Immature natural killer cell (primary cell): ENCODE data around the gene AIMP1. TPM values are rescaled to one million over a fixed set of nuclear protein-coding genes. Genes with fewer than 3 reads are reported as not detected.
A peak's percentile ranks its signal among the peaks of the same experiment; 100 is the strongest.

Source experiments
- DNase-seq, 3 donors: peaks; one replicate each; pipeline ENCODE4 v3.0.0; 2022; ENCODE audit warnings: mixed read lengths in 1 of 3
- H3K27ac Mint-ChIP-seq, 6 donors: one replicate each; pipeline ENCODE4 v1.8.0; 2020; ENCODE audit warnings: mixed read lengths in 6 of 6, mild to moderate bottlenecking in 5 of 6, inconsistent platforms in 4 of 6, moderate library complexity in 3 of 6
- H3K27me3 Mint-ChIP-seq, 3 donors: one replicate each; pipeline ENCODE4 v1.8.0; 2020 to 2021; ENCODE audit warnings: low read depth in 3 of 3, mild to moderate bottlenecking in 3 of 3, mixed read lengths in 3 of 3, moderate library complexity in 3 of 3, inconsistent platforms in 1 of 3
- H3K36me3 Mint-ChIP-seq, 3 donors: one replicate each; pipeline ENCODE4 v1.8.0; 2020; ENCODE audit warnings: mixed read lengths in 3 of 3, inconsistent platforms in 2 of 3, mild to moderate bottlenecking in 2 of 3
- H3K4me1 Mint-ChIP-seq, 2 donors: one replicate each; pipeline ENCODE4 v1.8.0; 2020; ENCODE audit warnings: inconsistent platforms in 2 of 2, mild to moderate bottlenecking in 2 of 2, mixed read lengths in 2 of 2, moderate library complexity in 1 of 2
- H3K4me3 Mint-ChIP-seq, 5 donors: one replicate each; pipeline ENCODE4 v1.8.0; 2020; ENCODE audit warnings: mild to moderate bottlenecking in 5 of 5, mixed read lengths in 5 of 5, inconsistent platforms in 3 of 5, moderate library complexity in 3 of 5
- H3K9me3 Mint-ChIP-seq, 6 donors: one replicate each; pipeline ENCODE4 v1.8.0; 2020; ENCODE audit warnings: mild to moderate bottlenecking in 6 of 6, mixed read lengths in 6 of 6, inconsistent platforms in 4 of 6, moderate library complexity in 3 of 6
- polyA plus RNA-seq, 3 donors: library from polyadenylated mRNA; unstranded; fragments of 300-500 nt; fragmentation: Illumina TruSeq; gene quantifications; one replicate each; pipeline ENCODE4 v1.2.3, GENCODE V29; 2021

The AIMP1 gene
- polyA plus RNA-seq, 3 donors from 2014 or later: 38.2 to 68.9 (median 46.3) TPM

DNA sequence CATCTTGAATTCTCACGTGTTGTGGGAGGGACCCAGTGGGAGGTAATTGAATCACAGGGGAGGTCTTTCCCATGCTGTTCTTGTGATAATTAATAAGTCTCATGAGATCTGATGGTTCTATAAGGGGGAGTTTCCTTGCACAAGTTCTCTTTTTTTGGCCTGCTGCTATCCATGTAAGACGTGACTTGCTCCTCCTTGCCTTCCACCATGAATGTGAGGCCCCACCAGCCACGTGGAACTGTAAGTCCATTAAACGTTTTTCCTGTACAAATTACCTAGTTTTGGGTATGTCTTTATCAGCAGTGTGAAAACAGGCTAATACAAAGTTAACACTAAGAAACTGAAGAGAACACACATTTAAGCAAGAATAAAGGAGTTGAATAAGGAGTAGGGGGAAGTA lies 16.4 kb upstream of the AIMP1 start:
- no peak overlapping the region for H3K4me3 Mint-ChIP-seq
- peaks cover 0 to 10% of the 10 kb centered on the region in 2 donors for H3K4me1 Mint-ChIP-seq
- peaks cover 8 to 14% (median 10%) of the 10 kb centered on the region in 3 donors for H3K36me3 Mint-ChIP-seq
- H3K9me3 Mint-ChIP-seq: no peaks in the 10 kb centered on the region
- DNase-seq: no peak
- no peaks in the 10 kb centered on the region for H3K27me3 Mint-ChIP-seq
- no peak overlapping the region for H3K27ac Mint-ChIP-seq

DNA sequence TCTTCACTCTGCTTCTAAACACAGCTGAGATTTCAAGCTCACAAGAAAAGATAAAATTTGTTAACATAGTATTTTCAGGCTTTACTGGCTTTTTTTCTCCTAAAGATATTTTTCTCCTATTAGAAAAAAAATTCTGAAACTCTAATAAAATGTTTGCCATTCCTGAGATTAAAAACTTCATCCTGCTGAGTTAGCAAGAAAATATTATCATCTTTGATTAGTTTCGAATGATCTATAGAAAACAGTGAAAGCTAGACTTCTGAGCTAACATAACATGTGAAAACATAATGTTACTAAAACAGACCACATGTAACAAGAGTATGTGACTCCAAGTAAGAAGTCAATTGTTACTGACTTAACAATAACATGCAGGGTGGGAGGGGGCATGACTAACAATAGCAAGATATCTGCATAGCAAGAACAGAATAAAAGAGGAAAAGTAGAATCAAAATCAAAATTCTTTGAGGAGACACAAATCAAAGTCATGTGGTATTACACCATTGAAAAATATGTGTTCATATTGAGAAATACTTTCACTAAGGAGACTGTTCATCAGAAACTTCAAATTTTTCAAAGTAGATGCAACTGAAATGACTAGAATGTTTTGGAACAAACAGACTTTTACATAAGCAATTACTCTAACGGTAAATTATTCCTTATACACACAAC lies 14.8 kb upstream of the AIMP1 start:
- Mint-ChIP-seq H3K27ac (peak overlapping the region in 3 of 6 donors; percentile 14 to 69 (median 46)), H3K9me3 (no peaks in the 10 kb centered on the region), H3K4me3 (no peak overlapping the region), H3K36me3 (peaks cover 6 to 9% (median 7%) of the 10 kb centered on the region in 3 donors), H3K4me1 (peaks cover 0 to 10% of the 10 kb centered on the region in 2 donors), H3K27me3 (no peaks in the 10 kb centered on the region)
- no peak for DNase-seq

DNA sequence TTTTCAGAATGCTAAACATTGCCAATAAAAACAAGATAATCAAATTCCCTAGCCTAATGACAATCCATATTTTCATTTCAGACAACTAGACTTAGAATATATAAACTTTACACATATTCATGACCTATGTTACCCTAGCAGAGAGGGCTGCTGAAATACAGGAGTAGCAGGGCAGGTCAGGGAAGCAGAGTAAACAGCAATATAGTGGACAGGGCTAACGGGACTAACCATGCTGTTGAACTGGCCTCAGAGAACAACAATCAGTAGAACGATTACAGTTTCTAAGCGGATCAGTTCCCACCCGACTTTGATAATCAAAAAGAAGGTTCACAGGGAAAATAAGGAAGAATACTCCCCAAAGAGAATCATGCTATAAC lies 14.3 kb upstream of the AIMP1 start:
- Mint-ChIP-seq H3K4me1 (peaks cover 0 to 10% of the 10 kb centered on the region in 2 donors), H3K36me3 (peaks cover 6 to 9% (median 7%) of the 10 kb centered on the region in 3 donors), H3K27me3 (no peaks in the 10 kb centered on the region), H3K4me3 (no peak overlapping the region), H3K9me3 (no peaks in the 10 kb centered on the region), H3K27ac (no peak overlapping the region)
- no peak for DNase-seq

DNA sequence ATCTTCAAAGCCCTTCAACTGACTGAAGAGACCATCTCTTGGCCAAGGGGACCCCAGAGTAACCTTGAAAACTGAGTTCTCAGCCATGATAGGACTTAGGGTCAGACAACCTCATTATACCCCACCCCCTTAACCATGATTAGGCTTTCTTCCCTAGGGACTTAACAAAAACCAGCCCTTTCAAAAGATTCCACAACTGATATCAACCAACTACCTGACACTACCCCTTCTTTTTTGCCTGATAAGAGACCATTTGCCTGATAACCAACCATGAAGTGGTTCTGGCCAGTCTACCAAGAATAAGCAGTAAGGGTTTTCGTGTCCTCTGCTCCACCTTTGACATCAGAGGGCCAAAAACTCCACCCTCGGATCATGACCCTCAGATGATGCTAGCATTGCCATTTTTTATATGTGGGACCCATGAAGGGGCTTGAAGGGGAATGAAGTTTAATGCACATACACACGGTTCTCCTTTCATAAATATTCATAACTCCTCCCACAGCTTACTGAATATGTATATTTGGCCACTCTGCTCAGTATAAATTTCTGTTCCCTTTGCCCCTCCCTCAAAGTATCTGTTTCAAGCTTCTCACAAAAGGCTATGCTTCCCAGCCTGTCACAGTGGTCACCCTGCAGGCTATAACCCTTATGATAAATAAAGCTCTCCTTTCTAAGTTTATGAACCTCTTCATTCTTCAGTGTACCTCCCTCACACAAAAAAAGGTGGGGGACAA lies 12.6 kb upstream of the AIMP1 start:
- DNase-seq: no peak
- Mint-ChIP-seq H3K4me3 (no peak overlapping the region), H3K9me3 (no peaks in the 10 kb centered on the region), H3K27me3 (no peaks in the 10 kb centered on the region), H3K36me3 (peaks cover 9 to 12% (median 10%) of the 10 kb centered on the region in 3 donors), H3K4me1 (peaks cover 0 to 8% of the 10 kb centered on the region in 2 donors), H3K27ac (no peak overlapping the region)

DNA sequence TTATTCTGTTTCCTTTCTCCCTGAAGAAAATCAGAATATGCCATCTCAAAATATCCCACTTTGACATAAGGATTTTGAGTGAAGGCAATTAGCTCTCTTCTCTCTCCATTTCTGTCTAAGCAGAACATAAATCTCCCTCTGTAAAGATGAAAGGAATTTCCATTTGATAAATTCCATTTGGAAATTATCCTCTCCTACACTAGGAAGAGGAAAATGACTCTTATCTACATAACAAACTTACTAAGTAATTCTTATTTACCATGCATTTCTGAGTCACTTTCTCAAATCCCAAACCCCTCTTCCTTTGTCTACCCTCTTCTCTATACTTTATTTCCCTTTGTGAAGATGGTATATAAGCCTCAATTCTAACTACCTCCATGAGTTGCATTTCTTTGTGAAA lies 11.7 kb upstream of the AIMP1 start:
- no peak for DNase-seq
- Mint-ChIP-seq H3K9me3 (no peaks in the 10 kb centered on the region), H3K27me3 (no peaks in the 10 kb centered on the region), H3K4me3 (no peak overlapping the region), H3K27ac (no peak overlapping the region), H3K36me3 (peaks cover 9 to 12% (median 9%) of the 10 kb centered on the region in 3 donors), H3K4me1 (peaks cover 0 to 7% of the 10 kb centered on the region in 2 donors)

DNA sequence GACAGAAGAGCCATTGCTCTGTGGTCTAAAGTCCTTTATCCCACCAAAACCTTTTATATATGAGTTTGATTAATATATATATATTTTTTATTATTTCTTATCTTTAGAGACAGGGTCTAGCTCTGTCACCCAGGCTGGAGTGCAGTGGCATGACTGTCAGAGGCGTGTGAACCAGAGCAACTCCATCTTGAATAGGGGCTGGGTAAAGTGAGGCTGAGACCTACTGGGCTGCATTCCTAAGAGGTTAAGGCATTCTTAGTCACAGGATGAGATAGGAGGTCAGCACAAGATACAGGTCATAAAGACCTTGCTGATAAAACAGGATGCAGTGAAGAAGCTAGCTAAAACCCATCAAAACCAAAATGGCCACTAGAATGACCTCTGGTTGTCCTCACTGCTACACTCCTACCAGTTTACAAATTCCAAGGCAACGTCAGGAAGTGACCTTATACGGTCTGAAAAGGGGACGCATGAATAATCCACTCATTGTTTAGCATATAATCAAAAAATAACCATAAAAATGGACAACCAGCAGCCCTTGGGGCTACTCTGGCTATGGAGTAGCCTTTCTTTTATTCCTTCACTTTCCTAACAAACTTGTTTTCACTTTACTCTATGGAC lies 10.8 kb upstream of the AIMP1 start:
- H3K27ac Mint-ChIP-seq: no peak overlapping the region
- peaks cover 0 to 7% of the 10 kb centered on the region in 2 donors for H3K4me1 Mint-ChIP-seq

DNA sequence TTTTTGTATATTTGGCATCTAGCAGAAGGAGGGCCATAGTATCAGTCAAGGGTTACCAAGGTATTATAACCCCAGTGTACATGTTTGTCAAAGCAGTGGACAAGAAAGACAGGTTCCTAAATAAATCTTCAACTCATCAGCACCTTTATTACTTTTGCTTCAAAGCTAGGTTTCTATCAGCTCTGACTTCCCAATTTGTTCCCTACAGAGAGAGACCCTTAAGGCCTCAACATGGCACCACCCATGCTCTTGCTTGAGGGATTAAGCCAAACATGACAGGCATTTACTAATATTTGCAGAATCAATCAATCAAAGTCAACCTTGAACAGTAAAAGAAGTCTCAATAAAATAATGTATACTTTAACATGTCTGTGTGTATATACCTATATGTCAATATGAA lies 9.8 kb upstream of the AIMP1 start:
- H3K4me1 Mint-ChIP-seq: peaks cover 0 to 7% of the 10 kb centered on the region in 2 donors
- no peaks in the 10 kb centered on the region for H3K27me3 Mint-ChIP-seq
- no peak overlapping the region for H3K4me3 Mint-ChIP-seq
- no peak for DNase-seq
- no peak overlapping the region for H3K27ac Mint-ChIP-seq
- peaks cover 3 to 7% (median 5%) of the 10 kb centered on the region in 3 donors for H3K36me3 Mint-ChIP-seq
- H3K9me3 Mint-ChIP-seq: no peaks in the 10 kb centered on the region

More for the DNA sequence above, 10.8 kb upstream of the AIMP1 start:
- Mint-ChIP-seq H3K36me3 (peaks cover 3 to 7% (median 5%) of the 10 kb centered on the region in 3 donors), H3K27me3 (no peaks in the 10 kb centered on the region), H3K9me3 (no peaks in the 10 kb centered on the region), H3K4me3 (no peak overlapping the region)
- DNase-seq: no peak

DNA sequence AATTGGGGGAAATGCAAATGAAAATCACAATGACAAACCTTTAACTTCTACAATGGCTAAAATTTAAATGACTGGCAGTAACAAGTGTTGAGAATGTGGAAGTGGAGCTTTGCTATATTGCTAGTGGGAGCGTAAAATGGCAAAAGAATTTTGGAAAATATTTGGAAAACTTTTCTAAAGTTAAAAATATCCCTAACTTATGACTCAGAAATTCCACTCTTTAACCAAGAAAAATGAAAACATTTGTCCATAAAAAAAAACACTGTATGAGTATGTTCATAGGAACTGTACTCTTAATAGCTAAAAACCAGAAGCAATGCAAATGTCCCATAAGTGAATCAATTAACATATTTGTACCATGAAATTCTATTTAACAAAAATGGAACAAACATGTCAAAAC lies 4.0 kb upstream of the AIMP1 start:
- Mint-ChIP-seq H3K9me3 (no peaks in the 10 kb centered on the region), H3K27ac (peak overlapping the region in 2 of 6 donors; percentile 13 to 38), H3K4me1 (peaks cover 3 to 13% of the 10 kb centered on the region in 2 donors), H3K36me3 (peaks cover 3 to 5% (median 3%) of the 10 kb centered on the region in 3 donors), H3K4me3 (no peak overlapping the region), H3K27me3 (peaks cover 0 to 3% (median 2%) of the 10 kb centered on the region in 3 donors)
- DNase-seq: no peak

DNA sequence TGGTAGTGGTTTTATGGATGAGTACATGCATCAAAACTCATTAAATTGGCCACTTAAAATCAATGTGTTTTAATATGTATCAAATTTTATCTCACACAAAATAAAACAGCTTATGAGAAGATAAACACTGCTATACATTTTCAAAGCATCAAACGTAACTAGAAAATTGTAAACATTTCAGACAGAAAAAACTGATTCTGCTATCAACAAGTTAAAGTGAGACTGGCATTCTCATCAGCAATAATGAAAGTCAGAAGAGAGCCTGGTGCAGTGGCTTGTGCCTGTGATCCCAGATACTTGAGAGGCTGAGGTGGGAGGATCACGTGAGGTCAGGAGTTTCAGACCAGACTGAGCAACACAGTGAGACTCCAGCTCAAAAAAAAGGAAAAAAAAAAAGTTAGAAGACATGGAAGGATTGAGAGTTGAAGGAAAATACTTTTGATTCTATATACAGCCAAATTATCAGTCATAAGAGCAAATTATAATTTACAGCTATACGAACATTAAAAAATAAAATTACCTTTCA lies 3.3 kb upstream of the AIMP1 start:
- Mint-ChIP-seq H3K9me3 (no peaks in the 10 kb centered on the region), H3K27ac (peak overlapping the region in 4 of 6 donors; percentile 5 to 76 (median 64)), H3K27me3 (peaks cover 0 to 3% (median 2%) of the 10 kb centered on the region in 3 donors), H3K4me1 (peaks cover 3 to 13% of the 10 kb centered on the region in 2 donors), H3K4me3 (no peak overlapping the region), H3K36me3 (peaks cover 3 to 5% (median 3%) of the 10 kb centered on the region in 3 donors)
- DNase-seq: no peak

DNA sequence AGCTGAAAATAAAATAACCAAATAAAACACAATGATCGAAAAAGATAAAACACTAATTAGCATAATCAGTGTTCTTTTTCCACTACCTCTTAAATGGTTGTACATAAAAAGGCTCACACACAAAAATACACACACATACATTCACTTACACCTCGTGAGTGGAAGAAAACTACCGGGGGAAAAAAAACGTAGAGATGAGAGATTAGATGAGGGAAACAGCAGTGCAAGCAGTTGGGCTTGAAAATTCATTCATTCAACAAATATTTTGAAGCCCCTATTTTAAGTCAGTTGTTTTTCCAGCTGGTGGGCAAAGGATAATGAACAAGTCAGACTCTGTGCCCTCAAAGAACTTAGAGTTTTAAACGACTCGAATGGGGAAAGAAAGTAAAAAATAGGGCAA lies 1.4 kb upstream of the AIMP1 start:
- no peak for DNase-seq
- Mint-ChIP-seq H3K27me3 (peaks cover 0 to 3% (median 2%) of the 10 kb centered on the region in 3 donors), H3K4me3 (no peak overlapping the region), H3K27ac (no peak overlapping the region), H3K9me3 (no peaks in the 10 kb centered on the region), H3K36me3 (peaks cover 0 to under 1% (median 0%) of the 10 kb centered on the region in 3 donors), H3K4me1 (peaks cover 13 to 14% of the 10 kb centered on the region in 2 donors)

DNA sequence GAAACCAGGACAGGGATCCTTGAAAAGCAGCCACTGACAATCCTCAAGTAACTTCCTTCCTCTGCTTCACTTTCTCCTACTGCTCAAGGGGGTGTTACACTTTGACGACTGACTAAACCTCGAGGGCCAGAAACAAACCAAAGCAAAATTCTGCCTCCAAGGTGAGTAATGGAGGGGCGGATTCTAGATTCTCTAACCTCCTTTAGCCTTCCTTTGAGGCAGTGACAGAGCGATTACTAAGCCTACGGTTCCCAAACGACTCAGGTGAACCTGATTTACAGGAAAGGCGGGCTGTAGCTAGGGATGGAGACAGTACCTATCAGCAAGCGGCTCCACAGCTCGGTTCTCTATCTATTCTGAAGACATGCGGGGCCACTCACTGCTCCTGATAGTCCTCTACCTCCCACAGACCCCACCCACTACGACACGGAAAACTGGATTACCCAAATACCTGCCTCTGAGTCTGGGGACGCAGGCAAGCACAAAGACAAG lies 828 bp upstream of the AIMP1 start:
- Mint-ChIP-seq H3K36me3 (peaks cover 4 to 6% (median 5%) of the 10 kb centered on the region in 3 donors), H3K9me3 (no peaks in the 10 kb centered on the region), H3K4me3 (no peak overlapping the region), H3K27me3 (peaks cover 0 to 3% (median 2%) of the 10 kb centered on the region in 3 donors), H3K27ac (no peak overlapping the region), H3K4me1 (peaks cover 13 to 14% of the 10 kb centered on the region in 2 donors)
- DNase-seq: peak; percentile 44 to 52 (median 46)

DNA sequence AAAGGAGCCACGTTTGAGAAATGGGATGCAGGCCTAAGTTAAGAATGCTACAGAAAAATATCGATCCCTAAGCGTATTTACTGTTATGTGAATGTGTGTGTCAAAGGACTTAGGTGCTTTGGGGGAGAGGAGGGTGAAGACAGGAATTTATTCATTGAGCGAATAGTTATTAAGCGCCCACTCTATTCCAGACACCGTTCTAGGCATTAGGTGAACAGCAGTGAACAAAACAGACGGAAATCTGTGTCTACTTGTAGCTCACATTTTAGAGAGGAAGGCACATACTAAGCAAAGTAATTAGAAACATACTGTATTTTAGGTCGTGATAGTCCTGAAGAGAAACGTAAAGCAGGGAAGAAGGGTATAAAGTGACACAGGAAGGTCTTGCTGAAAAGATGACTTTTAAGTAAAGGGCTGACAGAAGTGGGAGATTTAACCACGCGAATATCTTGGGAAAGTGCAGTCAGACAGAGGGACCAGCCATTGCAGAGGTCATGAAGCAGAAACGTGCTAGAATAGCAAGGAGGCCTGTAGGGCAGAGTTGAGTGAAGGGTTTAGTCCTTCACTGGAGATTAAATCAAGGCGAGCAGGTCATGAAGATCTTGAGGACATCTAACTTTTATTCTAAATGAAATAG lies 541 bp downstream of the AIMP1 start:
- H3K27ac Mint-ChIP-seq: no peak overlapping the region
- H3K27me3 Mint-ChIP-seq: peaks cover 0 to 3% (median 2%) of the 10 kb centered on the region in 3 donors
- no peak overlapping the region for H3K4me3 Mint-ChIP-seq
- peaks cover 5 to 7% (median 6%) of the 10 kb centered on the region in 3 donors for H3K36me3 Mint-ChIP-seq
- H3K4me1 Mint-ChIP-seq: peaks cover 13 to 14% of the 10 kb centered on the region in 2 donors
- H3K9me3 Mint-ChIP-seq: no peaks in the 10 kb centered on the region
- no peak for DNase-seq

DNA sequence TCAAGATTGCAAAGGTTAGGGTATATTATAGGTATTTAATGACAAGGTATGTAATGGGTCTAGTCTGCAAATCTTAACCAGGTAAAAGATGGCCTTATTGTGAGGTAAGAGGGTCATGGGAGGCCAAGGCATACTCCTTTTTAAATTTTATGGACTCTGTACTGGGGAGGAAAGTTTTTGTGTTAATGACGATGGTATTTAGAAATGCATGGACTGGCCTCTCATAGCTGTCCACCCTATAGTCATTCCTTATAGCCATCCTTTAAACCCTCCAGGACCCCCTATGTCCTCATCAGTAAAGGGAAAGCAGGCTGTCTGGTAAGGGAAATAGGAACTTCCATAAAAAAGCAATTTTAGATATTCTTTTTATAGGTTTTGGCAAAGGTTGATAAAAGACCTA lies 1.5 kb downstream of the AIMP1 start:
- no peak overlapping the region for H3K4me3 Mint-ChIP-seq

More for the DNA sequence above, 1.5 kb downstream of the AIMP1 start:
- H3K9me3 Mint-ChIP-seq: no peaks in the 10 kb centered on the region
- H3K27ac Mint-ChIP-seq: no peak overlapping the region
- peaks cover 13 to 14% of the 10 kb centered on the region in 2 donors for H3K4me1 Mint-ChIP-seq
- H3K27me3 Mint-ChIP-seq: peaks cover 0 to 3% (median 2%) of the 10 kb centered on the region in 3 donors
- no peak for DNase-seq
- peaks cover 5 to 7% (median 6%) of the 10 kb centered on the region in 3 donors for H3K36me3 Mint-ChIP-seq
